NCI-H510A (cell line): ENCODE measurements around the gene ST7.
A peak's percentile ranks its signal among the peaks of the same experiment; 100 is the strongest.
"Not testable (repeated sequence)": the region's sequence is repeated elsewhere in the genome, so short reads cannot be mapped to it uniquely, and the experiment has no call there.

ENCODE experiments used
- DNase-seq: peaks from one replicate; lab custom pipeline; 2025; lab: John Stamatoyannopoulos, UW

The ST7 gene

DNA sequence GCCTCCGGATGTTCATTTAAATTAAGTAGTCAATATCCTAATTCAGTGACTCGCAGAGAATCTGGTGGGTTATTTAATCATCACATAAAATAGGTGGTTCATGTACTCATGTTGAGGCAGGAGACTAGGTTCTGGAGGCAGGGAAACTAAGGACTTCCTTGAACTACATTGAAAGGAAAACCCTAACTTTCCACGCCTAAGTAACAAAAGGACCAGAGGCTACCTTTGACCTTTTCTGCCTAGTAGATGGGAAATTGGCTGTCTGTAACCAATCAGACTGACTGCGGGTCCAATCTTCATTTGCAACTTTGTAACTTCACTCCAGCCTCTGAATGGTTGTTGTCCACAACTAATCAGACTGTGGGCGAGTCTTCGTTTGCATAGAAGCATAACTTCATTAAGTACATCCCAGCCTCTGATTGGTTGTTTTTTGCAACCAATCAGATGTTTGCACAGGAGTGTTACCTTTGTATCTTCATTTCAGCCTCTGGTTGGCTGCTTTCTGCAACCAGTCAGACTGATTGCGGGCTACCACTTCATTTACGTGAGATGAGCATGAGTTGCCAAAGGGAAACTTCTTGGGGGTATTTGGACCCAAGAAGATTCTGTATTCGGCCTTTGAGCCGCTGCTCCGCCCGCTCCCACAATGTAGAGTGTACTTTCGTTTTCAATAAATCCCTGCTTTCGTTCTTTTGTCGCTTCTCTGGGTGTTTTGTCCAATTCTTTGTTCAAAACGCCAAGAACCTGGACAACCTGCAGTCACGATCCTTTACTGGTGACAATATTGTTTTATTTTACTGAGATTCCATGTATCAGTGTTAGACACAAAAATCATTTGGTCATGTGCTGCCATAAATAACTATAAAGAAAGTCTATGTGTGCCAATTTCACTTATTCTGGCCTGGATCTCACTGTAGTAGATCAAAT is 1.7 kb upstream of the ST7 start:
- DNase-seq: no peak

DNA sequence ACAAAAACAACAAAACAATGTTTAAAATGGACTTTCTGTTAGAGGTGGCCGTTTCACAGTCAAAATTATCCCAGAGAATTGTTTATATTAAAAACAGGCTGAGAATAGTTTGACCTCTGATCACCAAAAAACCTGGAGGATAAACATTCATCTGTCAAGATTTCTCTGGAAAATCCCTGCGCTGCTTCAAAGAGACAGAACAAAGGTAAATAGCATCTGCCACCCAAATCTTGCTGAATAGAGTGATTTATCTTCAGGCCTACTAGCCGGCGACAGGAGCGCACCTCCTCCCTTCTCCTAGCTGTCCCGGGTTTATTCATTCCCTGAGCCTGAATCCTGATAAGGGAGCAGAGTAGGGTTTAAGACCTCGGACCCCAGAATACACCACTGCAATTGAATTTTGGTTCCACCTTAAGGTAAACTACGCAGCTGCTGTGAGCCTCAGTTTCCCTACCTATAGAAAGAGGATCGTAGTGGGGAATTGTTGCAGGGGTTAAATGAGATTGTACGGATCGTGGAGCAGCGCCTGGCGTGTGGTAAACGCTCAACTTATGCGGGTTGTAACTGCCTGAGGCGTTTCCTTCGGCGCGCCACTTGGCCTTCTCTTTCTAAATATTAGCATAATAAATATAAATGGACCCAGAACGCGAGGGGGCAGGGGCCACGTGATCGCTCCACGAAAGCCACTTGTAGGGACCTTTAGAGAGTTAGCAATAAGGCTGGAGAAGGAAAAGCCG is 498 bp upstream of the ST7 start:
- no peak for DNase-seq

DNA sequence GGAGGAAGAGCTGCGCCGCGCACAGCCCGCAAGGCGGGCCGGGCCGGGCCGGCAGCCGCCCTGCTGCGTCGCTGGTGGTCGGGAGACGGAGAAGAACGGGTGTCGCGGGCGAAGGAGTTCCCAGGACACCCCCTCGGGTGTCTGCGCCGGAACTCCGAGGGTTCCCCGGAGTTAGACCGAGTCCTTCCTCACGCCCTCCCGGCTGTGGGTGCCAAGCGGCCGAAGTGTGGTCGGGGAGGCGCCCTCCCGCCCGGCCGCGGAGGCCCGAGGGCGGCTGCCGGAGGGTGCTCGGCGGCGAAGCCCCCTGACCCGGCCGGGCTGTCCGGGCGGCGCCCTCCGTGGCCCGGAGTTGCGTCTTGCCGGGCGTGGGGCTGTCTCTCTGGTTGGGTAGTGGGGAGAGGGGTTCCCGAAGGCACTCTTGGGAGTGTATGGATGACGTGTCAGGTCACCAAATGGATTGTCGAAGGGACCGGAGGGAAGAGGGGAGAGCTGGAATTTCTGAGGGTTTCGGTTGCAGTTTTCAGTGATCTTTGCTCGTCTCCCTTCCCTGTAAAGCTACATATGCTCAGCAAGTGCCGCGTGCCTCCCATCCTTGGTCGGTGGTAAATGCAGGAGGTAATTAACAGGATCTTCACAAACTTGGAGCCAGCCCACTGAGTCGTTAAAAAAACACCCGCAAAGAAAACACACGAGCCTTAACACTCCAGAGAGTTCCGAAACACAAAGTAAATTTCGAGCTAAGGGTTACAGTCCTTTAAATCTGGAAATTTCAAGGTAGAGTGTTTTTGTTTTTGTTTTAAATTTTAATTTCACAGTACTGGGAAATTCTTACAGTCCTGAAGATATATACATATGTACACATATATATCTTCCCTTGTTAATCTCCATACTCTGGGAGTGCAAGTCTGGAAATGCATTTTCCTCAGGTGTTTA is 871 bp downstream of the ST7 start:
- peak; percentile 48 for DNase-seq

DNA sequence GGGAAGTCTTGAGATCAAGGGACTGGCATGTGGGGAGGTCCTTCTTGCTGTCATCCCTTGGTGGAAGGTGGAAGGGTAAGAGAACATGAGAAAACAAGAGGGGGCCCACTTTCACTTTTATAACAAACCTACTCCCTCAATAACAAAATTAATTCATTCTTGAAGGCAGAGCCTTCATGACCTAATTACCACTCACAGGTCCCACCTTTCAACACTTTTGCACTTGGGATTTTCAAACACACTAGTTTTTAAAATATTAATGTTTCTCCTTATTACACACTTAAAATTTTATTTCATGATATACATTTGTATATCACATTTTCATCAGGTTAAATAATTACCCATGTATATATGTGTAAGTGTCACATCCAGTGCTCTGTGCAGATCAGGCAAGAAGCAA is 2.0 kb downstream of the ST7 start:
- DNase-seq: no peak

GRCh38 chr7:116955801-116956476 is 2.6 kb downstream of the ST7 start:
- no peak for DNase-seq

- no peak for DNase-seq
These were observed 3.1 kb downstream of the ST7 start for GRCh38 chr7:116956477-116956804.

DNA sequence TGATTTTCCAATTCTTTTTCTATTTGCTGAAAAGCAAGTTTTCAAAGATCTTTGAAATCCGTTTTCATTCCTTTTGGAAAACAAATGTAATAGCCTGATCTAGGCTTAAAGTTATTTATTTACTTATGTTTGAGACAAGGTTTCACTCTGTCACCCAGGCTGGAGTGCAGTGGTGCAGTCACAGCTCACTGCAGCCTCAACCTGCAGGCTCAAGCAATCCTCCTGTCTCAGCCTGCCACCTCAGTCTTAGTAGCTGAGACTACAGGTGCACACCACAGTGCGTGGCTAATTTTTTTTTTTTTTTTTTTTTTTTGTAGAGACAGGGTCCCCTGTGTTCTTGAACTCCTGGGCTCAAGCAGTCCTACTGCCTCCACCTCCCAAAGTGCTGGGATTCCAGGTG is 4.6 kb downstream of the ST7 start:
- DNase-seq: no peak

DNA sequence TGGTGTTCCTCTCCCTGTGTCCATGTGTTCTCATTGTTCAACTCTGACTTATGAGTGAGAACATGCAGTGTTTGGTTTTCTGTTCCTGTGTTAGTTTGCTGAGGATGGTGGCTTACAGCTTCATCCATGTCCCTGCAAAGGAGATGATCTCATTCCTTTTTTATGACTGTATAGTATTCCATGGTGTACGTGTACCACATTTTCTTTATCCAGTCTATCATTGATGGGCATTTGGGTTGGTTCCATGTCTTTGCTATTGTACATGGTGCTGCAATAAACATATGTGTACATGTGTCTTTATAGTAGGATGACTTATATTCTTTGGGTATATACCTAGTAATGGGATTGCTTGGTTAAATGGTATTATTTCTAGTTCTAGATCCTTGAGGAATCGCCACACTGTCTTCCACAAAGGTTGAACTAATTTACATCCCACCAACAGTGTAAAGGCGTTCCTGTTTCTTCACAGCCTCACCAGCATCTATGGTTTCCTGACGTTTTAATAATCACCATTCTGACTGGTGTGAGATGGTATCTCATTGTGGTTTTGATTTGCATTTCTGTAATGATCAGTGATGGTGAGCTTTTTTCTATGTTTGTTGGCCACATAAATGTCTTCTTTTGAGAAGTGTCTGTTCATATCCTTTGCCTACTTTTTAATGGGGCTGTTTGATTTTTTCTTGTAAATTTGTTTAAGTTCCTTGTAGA is 8.8 kb downstream of the ST7 start:
- DNase-seq: not testable (repeated sequence)

DNA sequence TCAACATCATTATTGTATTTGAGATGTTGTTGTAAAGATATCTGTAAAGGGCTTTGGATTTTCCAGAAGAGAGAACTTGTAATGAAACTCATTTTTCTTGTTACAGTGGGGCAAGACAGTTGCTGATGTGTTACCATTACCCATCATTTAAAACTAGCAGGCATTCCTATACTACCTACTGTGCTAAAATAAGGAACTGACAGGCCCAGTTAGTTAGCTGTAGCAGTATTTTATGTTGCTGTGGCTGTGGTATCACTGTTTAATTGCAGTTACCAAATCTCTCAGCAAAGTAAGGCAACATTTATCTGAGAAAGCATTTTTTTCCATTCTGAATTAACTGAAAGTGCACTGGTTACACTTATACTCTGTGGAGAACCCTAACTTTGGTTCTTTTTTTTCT is 9.9 kb downstream of the ST7 start:
- no peak for DNase-seq

DNA sequence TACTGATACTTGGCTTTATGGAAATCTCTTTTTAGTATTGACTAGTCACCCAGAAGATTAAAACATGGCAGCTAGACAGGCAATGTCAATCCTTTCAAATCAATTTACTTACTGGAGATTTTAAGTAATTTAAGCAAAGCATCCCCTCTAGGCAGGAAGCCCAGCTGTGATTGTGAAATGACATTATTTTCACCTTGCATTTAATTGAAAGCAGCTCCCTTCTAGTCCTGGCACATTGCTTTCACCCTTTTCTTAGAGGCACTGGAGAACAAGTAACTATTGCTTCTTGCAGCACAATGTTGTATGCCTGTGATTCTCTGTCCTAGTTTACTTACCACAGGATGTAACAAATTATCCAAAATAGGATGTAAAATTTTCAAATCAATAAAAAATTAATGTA is 13.3 kb downstream of the ST7 start:
- no peak for DNase-seq

DNA sequence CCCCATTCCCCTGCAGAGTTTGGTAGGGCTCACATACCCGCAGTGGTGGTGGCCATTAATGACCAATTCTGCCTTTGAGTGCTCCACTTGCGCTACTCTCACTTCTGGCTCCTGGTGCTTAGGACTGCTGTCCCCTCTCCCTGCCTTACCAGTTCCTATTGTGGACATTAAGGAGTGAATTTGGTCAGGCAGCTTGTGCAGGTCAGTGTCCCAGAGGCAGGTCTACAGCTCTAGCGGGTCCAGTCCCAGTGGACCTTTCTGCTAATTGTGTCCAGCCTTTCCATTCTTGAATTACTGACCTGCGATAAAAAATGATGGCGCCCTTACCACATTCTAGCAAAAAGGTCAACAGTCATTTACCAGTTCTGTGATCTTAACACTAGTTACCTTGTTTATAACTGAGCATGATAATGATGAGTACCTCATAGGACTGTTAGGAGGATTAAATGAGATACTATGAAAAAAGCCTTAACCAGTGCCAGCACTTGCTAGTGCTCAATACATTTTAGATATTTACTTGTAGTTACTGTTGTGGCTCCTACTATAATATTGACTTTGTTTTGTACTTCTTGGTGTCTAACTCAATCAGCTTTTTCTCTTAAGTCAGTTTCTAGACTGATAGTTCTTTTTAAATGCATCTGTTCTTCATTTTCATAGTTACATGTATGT is 14.1 kb downstream of the ST7 start:
- DNase-seq: no peak

GRCh38 chr7:116967983-116968382 is 14.7 kb downstream of the ST7 start:
- no peak for DNase-seq

GRCh38 chr7:116968631-116969030 is 15.3 kb downstream of the ST7 start:
- DNase-seq: no peak

- no peak for DNase-seq
These were observed 16.1 kb downstream of the ST7 start for GRCh38 chr7:116969371-116969902.

GRCh38 chr7:116970238-116970910 is 17.1 kb downstream of the ST7 start:
- no peak for DNase-seq

DNA sequence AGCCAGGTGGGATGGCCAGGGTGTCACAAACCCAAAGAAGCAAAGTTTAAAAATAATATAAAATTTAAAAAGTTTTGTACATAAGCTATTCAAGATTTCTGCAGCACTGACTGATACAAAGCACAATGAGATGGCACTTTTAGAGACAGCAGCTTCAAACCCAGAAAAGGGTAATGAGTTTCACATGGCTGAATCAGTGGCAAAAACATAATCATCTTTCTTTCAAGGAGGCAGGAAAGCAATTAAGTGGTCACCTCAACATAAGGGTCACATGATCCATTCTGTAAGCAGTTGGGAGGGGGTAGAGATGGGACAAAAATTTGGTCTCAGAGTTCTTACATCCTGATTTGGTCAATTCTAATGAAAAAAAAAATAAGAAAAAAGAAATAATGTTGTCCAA is 17.9 kb downstream of the ST7 start:
- not testable (repeated sequence) for DNase-seq

DNA sequence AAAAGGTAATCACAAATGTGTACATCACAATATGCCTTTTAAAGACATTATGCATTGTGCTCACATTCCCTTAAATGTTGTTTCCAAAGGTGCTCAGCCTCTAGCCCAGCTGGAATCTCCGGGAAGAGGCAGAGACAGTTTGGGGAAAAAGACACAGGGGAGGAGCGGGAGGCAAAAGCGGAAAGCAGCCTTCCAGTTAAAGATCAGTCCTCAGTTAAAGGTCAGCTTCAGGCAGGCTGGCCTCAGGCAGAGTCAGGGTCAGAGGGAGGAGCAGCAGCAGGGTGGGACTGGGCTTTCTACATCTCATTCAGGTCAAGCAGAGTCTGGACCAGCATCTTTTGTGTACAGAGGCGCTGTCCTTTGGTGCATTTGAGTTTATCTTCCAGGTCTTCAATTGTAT is 18.6 kb downstream of the ST7 start:
- DNase-seq: no peak

DNA sequence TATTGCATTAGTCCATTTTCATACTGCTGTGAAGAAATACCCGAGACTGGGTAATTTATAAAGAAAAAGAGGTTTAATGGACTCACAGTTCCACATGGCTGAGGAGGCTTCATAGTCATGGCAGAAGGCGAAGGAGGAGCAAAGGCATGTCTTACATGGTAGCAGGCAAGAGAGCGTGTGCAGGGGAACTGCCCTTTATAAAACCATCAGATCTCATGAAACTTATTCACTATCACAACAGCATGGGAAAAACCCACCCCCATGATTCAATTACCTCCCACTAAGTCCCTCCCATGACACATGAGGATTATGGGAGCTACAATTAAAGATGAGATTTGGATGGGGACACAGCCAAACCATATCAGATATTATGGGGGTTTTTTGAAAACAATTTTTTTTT is 21.7 kb downstream of the ST7 start:
- not testable (repeated sequence) for DNase-seq

GRCh38 chr7:116977172-116977571 is 23.9 kb downstream of the ST7 start:
- no peak for DNase-seq

DNA sequence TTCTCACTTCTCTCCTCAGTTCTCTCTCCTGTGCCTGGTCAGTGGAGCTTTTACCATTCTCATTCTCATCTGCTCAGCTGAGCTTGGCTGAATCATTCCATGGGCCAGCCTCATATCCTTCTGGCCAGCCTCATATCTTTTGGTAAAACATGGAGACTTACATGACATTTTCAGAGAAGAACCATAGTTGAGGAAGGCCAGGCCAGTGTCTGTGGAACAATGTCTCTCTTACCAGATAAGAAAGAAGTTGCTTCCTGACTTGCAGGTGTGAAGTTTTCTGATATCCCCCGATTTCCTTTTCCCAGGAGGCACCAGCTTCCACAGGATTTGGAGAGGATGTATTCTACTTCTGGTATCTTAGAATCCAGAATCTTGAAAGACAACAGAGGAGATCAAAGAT is 24.7 kb downstream of the ST7 start:
- no peak for DNase-seq
